GM18870 (cell line): ENCODE data around the gene LSM6.

Experiments
- ATAC-seq: cut with Tn5 transposase; IDR thresholded peaks from one replicate; pipeline ENCODE4 v1.9.1; 2021; ENCODE audit warnings: moderate library complexity; ENCODE audit not compliant: unreplicated experiment

LSM6 gene

GRCh38 chr4:146175541-146176453, at the start of gene LSM6:
Gene LSM6 (plus strand): TSS chr4:146175718. CDS start chr4:146182922, 7,204 bp downstream.
- peak; percentile 84 for ATAC-seq

- peak; percentile 99 for ATAC-seq
These were observed 43.1 kb upstream of the LSM6 start for GRCh38 chr4:146132445-146132844.

DNA sequence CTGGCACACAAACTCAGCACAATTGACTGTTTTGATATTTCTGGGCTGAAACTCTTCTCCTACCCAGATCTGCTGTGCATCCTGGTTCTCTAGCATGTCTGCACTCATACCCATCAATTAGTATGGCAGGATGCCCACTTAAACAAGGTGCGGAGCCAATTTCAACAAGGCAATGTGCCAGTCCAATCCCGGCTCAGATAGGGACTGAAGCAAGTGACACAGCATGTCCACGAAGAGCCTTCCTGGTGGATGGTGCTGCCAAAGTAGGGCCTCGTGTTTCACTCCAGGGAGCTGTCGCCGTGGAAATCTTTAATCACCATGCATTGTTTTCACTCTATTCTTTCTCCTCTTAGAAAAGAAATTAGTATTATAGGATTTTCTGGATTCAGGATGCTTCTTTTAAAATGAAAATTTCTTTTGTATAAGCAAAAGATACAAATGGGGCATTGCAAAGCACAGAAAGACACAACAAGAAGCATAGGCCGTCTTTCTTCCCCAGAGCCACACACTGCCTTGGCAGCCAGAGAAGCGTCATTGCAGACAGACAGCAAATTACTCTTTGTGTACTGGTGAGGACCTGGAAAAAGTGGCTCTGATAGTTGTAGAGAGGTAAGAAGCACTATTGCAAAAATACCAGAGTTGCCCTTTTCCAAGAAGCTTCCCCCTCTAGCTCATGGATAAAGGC, 40.6 kb upstream of the LSM6 start:
- no peak for ATAC-seq

GRCh38 chr4:146135941-146136340, 39.6 kb upstream of the LSM6 start:
- no peak for ATAC-seq

GRCh38 chr4:146142768-146143167, 32.8 kb upstream of the LSM6 start:
- peak; percentile 78 for ATAC-seq

DNA sequence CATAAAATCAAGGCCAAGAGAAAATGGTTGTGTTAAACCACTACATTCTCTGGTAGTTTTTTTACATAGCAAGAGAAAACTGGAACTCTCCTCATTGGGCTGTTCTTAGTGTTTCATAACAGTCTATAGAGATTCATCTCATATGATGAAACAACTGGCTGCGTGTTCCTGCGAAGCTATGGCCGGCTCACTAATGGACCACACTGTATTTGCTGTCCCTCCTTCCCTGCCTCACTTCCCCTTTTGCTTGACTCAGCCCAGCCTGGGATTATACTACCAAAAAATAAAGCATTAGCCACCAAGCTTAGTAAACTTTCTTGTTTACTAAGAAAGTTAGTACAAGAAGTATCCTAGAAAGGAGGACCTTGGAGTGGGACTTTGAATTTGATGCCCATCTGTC, 31.6 kb upstream of the LSM6 start:
- ATAC-seq: no peak

GRCh38 chr4:146146918-146147317, 28.6 kb upstream of the LSM6 start:
- no peak for ATAC-seq

GRCh38 chr4:146148021-146148420, 27.5 kb upstream of the LSM6 start:
- no peak for ATAC-seq

DNA sequence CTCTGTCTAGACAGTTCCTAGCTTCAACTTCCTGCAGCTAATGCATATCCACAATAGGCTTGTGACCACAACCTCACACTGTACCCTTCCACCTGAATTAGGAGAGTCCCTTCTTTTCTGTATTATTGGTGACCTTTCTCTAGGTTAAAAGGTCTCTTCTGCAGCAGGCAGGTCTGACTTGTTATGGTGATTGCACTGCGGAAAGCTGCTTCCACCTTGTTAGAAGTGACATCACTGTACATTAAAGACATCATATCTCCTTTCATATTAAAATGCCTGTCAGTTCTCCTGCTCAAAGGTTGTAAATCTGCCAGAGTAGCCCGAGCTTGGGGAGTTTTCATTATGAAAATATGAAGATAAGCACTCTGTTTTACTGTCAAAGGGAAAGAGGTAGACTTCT, 21.5 kb upstream of the LSM6 start:
- no peak for ATAC-seq

- peak; percentile 48 for ATAC-seq
These were observed 20.3 kb upstream of the LSM6 start for GRCh38 chr4:146155152-146155724.

GRCh38 chr4:146158036-146158745, 17.3 kb upstream of the LSM6 start:
- ATAC-seq: no peak

- ATAC-seq: peak; percentile 65
These were observed 16.0 kb upstream of the LSM6 start for GRCh38 chr4:146159384-146160058.

- ATAC-seq: no peak
These were observed 14.3 kb upstream of the LSM6 start for GRCh38 chr4:146161243-146161642.

DNA sequence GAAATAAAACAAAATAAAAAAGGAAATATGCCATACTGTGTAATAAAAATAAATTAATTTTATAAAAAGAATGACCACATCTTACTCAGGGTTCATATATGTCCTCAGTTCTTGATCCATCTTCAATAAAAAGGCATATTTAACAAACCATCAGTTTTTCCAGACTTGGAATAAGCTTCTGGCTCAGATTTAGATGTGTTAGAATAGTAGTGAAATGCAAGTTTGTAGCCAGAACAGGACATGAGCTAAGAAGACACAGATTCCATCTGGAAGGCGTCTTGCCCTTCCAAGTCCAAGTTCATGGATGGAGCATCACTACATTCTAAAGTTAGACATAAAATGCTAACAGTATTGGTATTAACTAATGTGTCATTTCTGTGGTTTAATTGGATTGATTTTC, 10.3 kb upstream of the LSM6 start:
- ATAC-seq: no peak

GRCh38 chr4:146165840-146166239, 9.7 kb upstream of the LSM6 start:
- ATAC-seq: no peak

DNA sequence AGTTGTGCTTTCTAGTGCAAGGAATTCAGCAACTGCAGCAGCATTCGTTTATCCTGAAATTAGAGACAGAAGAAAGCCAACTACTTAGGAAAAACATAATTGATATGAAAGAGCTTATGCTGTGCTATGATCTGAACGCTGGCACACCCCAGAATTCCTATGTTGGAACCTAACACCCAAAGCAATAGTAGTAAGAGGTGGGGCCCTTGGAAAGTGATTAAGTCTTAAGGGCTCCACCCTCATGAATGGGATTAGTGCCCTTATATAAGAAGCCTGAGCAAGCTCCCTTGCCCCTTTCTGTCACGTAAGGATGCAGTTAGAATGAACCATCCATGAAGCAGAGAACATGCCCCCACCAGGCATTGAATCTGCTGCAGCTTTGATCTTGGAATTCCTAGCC, 5.4 kb upstream of the LSM6 start:
- no peak for ATAC-seq

- ATAC-seq: no peak
These were observed 1.4 kb downstream of the LSM6 start for GRCh38 chr4:146176891-146177290.

GRCh38 chr4:146178126-146178525, 2.6 kb downstream of the LSM6 start:
- ATAC-seq: no peak

DNA sequence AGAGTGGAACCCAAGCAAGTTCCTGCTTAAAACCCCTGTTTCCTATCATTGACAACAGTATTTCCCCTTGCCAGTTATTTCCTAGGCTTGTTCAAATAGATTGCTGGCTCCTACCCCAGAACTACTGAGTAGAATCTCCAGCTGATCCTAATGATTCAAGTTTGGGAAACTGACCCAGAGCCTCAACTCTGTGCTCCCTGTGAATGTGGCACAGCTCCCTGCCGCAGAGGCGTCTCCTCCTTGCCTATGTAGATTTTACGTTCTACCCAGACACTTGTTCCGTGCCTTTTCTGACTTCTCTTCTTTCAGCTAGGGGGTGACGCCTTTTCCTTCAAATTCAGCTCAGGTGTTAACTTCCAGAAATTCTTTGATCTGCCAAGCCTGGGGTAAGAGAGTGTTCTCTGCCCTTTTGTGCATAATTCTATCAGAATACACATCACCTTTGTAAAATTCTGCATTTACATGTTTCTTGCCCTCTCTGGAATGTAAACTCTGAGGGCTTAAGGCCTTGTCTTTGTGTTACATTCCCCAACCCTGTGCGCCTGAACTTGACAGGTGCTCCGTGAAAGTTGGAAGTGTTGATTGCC, 4.4 kb downstream of the LSM6 start:
- ATAC-seq: no peak

DNA sequence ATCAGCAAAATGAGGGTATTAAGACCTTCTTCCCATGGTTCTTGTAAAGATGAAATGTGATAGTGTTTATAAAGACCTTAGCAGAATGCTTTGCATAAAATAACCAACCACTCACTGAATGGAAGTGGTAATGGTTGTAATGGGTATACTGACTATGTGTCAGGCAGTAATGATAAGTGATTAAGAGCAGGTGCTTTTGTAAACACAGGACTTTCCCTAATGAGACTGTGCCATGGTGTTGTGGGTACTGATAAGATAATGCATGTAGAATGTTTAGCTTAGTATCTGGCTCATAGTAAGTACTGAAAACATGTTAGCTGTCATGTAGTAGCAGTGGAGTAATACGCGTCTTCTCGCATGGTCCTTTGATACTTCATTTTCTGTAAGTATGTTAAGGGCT, 6.9 kb downstream of the LSM6 start:
- ATAC-seq: peak; percentile 39
